ENCODE results near the gene CDC37L1. TPM values are rescaled to one million over a fixed set of nuclear protein-coding genes. Genes with fewer than 3 reads are reported as not detected.

The CDC37L1 gene
- total and polyA plus RNA-seq, 2 donors (not counting 1 experiment from before 2014, with no cell fraction given) = 15.2 to 16.7 TPM

- no peak overlapping the region for H3K27ac ChIP-seq (ENCODE audit: insufficient read depth, low read length)
- no peaks in the 10 kb centered on the region for H3K27me3 ChIP-seq (ENCODE audit: control insufficient read depth, insufficient read depth, low read length)
- H2AFZ ChIP-seq (ENCODE audit: low read length) = no peak overlapping the region
- H3K36me3 ChIP-seq (ENCODE audit: control insufficient read depth, insufficient read depth, low read length) = no peaks in the 10 kb centered on the region
- no peak overlapping the region for H3K4me3 ChIP-seq (replicated peaks in 1 of 4; ENCODE audit: control extremely low read depth in 1 of 4, insufficient read depth in 1 of 4, low read depth in 3 of 4, low read length in 4 of 4)
- DNase-seq (ENCODE audit: low read depth in 2 of 2) = no peak
- H4K20me1 ChIP-seq (ENCODE audit: control insufficient read depth, extremely low read depth, insufficient read depth, low read length) = no peaks in the 10 kb centered on the region
- H3K4me2 ChIP-seq (ENCODE audit: extremely low read depth, insufficient read depth, low read length) = no peak overlapping the region
- no peaks in the 10 kb centered on the region for H3K9me3 ChIP-seq (ENCODE audit: control insufficient read depth, insufficient read depth, low read depth, low read length)
- H3K79me2 ChIP-seq (ENCODE audit: control insufficient read depth, insufficient read depth, low read length) = no peaks in the 10 kb centered on the region
- H3K4me1 ChIP-seq (ENCODE audit: control insufficient read depth, extremely low read depth, insufficient read depth, low read length) = no peaks in the 10 kb centered on the region
- TF ChIP-seq CTCF (conservative IDR thresholded peaks at IDR 0.05 in 1 of 2, IDR thresholded peaks at IDR 0.05 in 1 of 2; ENCODE audit: low read depth in 1 of 2, low read length in 2 of 2) (no peak), EZH2 (IDR thresholded peaks at IDR 0.05; ENCODE audit: low read length, missing control alignments) (no peak)
- no peak overlapping the region for H3K9ac ChIP-seq (ENCODE audit: insufficient read depth, low read length)
These were observed 75.7 kb downstream of the CDC37L1 start for GRCh38 chr9:4755026-4755609.

- Histone ChIP-seq H3K9me3 (ENCODE audit: control insufficient read depth, insufficient read depth, low read depth, low read length) (no peaks in the 10 kb centered on the region), H3K27ac (ENCODE audit: insufficient read depth, low read length) (no peak overlapping the region), H3K4me2 (ENCODE audit: extremely low read depth, insufficient read depth, low read length) (no peak overlapping the region), H3K79me2 (ENCODE audit: control insufficient read depth, insufficient read depth, low read length) (no peaks in the 10 kb centered on the region), H3K36me3 (ENCODE audit: control insufficient read depth, insufficient read depth, low read length) (no peaks in the 10 kb centered on the region), H3K9ac (ENCODE audit: insufficient read depth, low read length) (no peak overlapping the region), H2AFZ (ENCODE audit: low read length) (no peak overlapping the region), H3K4me1 (ENCODE audit: control insufficient read depth, extremely low read depth, insufficient read depth, low read length) (no peaks in the 10 kb centered on the region), H3K4me3 (replicated peaks in 1 of 4; ENCODE audit: control extremely low read depth in 1 of 4, insufficient read depth in 1 of 4, low read depth in 3 of 4, low read length in 4 of 4) (no peak overlapping the region), H4K20me1 (ENCODE audit: control insufficient read depth, extremely low read depth, insufficient read depth, low read length) (no peaks in the 10 kb centered on the region), H3K27me3 (ENCODE audit: control insufficient read depth, insufficient read depth, low read length) (peaks cover 2% of the 10 kb centered on the region)
- no peak for DNase-seq (ENCODE audit: low read depth in 2 of 2)
- no peak for TF ChIP-seq EZH2 (IDR thresholded peaks at IDR 0.05; ENCODE audit: low read length, missing control alignments)
- no peak for TF ChIP-seq CTCF (conservative IDR thresholded peaks at IDR 0.05 in 1 of 2, IDR thresholded peaks at IDR 0.05 in 1 of 2; ENCODE audit: low read depth in 1 of 2, low read length in 2 of 2)
These were observed 77.1 kb downstream of the CDC37L1 start for GRCh38 chr9:4756420-4756819.

Other genes starting within 250 kb of the CDC37L1 start
- gene SLC1A1, start 189.1 kb upstream of the CDC37L1 start, total RNA-seq = 4.1 and 4.5 TPM in 2 replicates
- 5.5 and 64.1 TPM in 2 replicates for gene SLC1A1, start 189.1 kb upstream of the CDC37L1 start, polyA plus RNA-seq
- gene PLPP6, start 17.3 kb upstream of the CDC37L1 start, total RNA-seq = 5.1 and 8.9 TPM in 2 replicates
- 6.7 and 9.1 TPM in 2 replicates for gene PLPP6, start 17.3 kb upstream of the CDC37L1 start, polyA plus RNA-seq
- gene SPATA6L, start 13.1 kb upstream of the CDC37L1 start, total RNA-seq = 0.77 and 1.2 TPM in 2 replicates
- 0.45 and 0.54 TPM in 2 replicates for gene SPATA6L, start 13.1 kb upstream of the CDC37L1 start, polyA plus RNA-seq
- 53.9 and 90.3 TPM in 2 replicates for gene AK3, start 61.6 kb downstream of the CDC37L1 start, total RNA-seq
- 56.3 and 66.3 TPM in 2 replicates for gene AK3, start 61.6 kb downstream of the CDC37L1 start, polyA plus RNA-seq
- 13.6 and 14.5 TPM in 2 replicates for gene RCL1, start 113.4 kb downstream of the CDC37L1 start, total RNA-seq
- 5.0 and 8.8 TPM in 2 replicates for gene RCL1, start 113.4 kb downstream of the CDC37L1 start, polyA plus RNA-seq